HS-5 (cell line): ENCODE results near the gene DDR2.
A peak's percentile ranks its signal among the peaks of the same experiment; 100 is the strongest.
"Not testable (repeated sequence)": the region's sequence is repeated elsewhere in the genome, so short reads cannot be mapped to it uniquely, and the experiment has no call there.

Experiments
- DNase-seq: peaks from one replicate; pipeline ENCODE4 v3.0.0-alpha.2; 2012; ENCODE audit warnings: low read depth

DDR2 gene

GRCh38 chr1:162632217-162632666 is at the start of gene DDR2:
Gene DDR2 (plus strand): TSS chr1:162632464. CDS start chr1:162719064, 86,600 bp downstream.
- peak; percentile 97 for DNase-seq

GRCh38 chr1:162582901-162583300 is 49.4 kb upstream of the DDR2 start:
- DNase-seq = not testable (repeated sequence)

GRCh38 chr1:162585101-162585500 is 47.2 kb upstream of the DDR2 start:
- not testable (repeated sequence) for DNase-seq

- DNase-seq = no peak
Observed at GRCh38 chr1:162587347-162587746, 44.9 kb upstream of the DDR2 start.

- DNase-seq = no peak
Observed at GRCh38 chr1:162587761-162588260, 44.5 kb upstream of the DDR2 start.

GRCh38 chr1:162590101-162590500 is 42.2 kb upstream of the DDR2 start:
- no peak for DNase-seq

GRCh38 chr1:162590686-162591085 is 41.6 kb upstream of the DDR2 start:
- no peak for DNase-seq

GRCh38 chr1:162596514-162597170 is 35.6 kb upstream of the DDR2 start:
- DNase-seq = no peak

GRCh38 chr1:162599451-162599850 is 32.8 kb upstream of the DDR2 start:
- no peak for DNase-seq

GRCh38 chr1:162603117-162603516 is 29.1 kb upstream of the DDR2 start:
- not testable (repeated sequence) for DNase-seq

- DNase-seq = peak; percentile 98
Observed at GRCh38 chr1:162605225-162605927, 26.9 kb upstream of the DDR2 start.

- no peak for DNase-seq
Observed at GRCh38 chr1:162609306-162609705, 23.0 kb upstream of the DDR2 start.

GRCh38 chr1:162612606-162613400 is 19.5 kb upstream of the DDR2 start:
- no peak for DNase-seq

- DNase-seq = no peak
Observed at GRCh38 chr1:162616848-162617247, 15.4 kb upstream of the DDR2 start.

- DNase-seq = no peak
Observed at GRCh38 chr1:162617513-162617912, 14.8 kb upstream of the DDR2 start.

- DNase-seq = no peak
Observed at GRCh38 chr1:162619076-162619475, 13.2 kb upstream of the DDR2 start.

GRCh38 chr1:162621256-162621655 is 11.0 kb upstream of the DDR2 start:
- DNase-seq = no peak

GRCh38 chr1:162625679-162626078 is 6.6 kb upstream of the DDR2 start:
- DNase-seq = no peak

GRCh38 chr1:162626094-162626493 is 6.2 kb upstream of the DDR2 start:
- no peak for DNase-seq

GRCh38 chr1:162626761-162627160 is 5.5 kb upstream of the DDR2 start:
- no peak for DNase-seq

GRCh38 chr1:162627662-162628296 is 4.5 kb upstream of the DDR2 start:
- no peak for DNase-seq

- no peak for DNase-seq
Observed at GRCh38 chr1:162629077-162629627, 3.1 kb upstream of the DDR2 start.
